HT-29 (cell line): ENCODE data around the gene PKD1L1. TPM values are rescaled to one million over a fixed set of nuclear protein-coding genes. Genes with fewer than 3 reads are reported as not detected.
"Not testable (repeated sequence)": the region's sequence is repeated elsewhere in the genome, so short reads cannot be mapped to it uniquely, and the experiment has no call there.

ENCODE experiments used
- DNase-seq: peaks from one replicate; pipeline ENCODE4 v3.0.0-alpha.2; 2015; ENCODE audit warnings: low spot score
- total RNA-seq: library from RNA; depleted of rRNA; stranded (reverse); fragments of >200 nt; shearing (Covaris generic); gene quantifications from 2 replicates; pipeline ENCODE4 v1.2.3, GENCODE V29; 2014; rRNA removed

Gene PKD1L1
- not detected in 2 replicates for total RNA-seq

GRCh38 chr7:47948141-47948790 is at the start of gene PKD1L1:
TSS of gene PKD1L1 (minus strand) at chr7:47948466. CDS start at chr7:47948440, 26 bp downstream.
- DNase-seq = no peak

GRCh38 chr7:47992446-47992845 is 44.2 kb upstream of the PKD1L1 start:
- no peak for DNase-seq

GRCh38 chr7:47991741-47992311 is 43.6 kb upstream of the PKD1L1 start:
- DNase-seq = peak; percentile 74

GRCh38 chr7:47991270-47991669 is 43.0 kb upstream of the PKD1L1 start:
- DNase-seq = no peak

- DNase-seq = no peak
Observed at GRCh38 chr7:47990592-47990991, 42.3 kb upstream of the PKD1L1 start.

GRCh38 chr7:47989607-47990400 is 41.5 kb upstream of the PKD1L1 start:
- not testable (repeated sequence) for DNase-seq

GRCh38 chr7:47988496-47989386 is 40.5 kb upstream of the PKD1L1 start:
- DNase-seq = peak; percentile 41

GRCh38 chr7:47982610-47983009 is 34.3 kb upstream of the PKD1L1 start:
- DNase-seq = no peak

GRCh38 chr7:47980648-47981047 is 32.4 kb upstream of the PKD1L1 start:
- DNase-seq = not testable (repeated sequence)

- DNase-seq = no peak
Observed at GRCh38 chr7:47979832-47980181, 31.5 kb upstream of the PKD1L1 start.

- DNase-seq = peak; percentile 92
Observed at GRCh38 chr7:47979145-47979831, 31.0 kb upstream of the PKD1L1 start, which contains the start of gene HUS1. TSS of gene HUS1 (minus strand) at chr7:47979615. CDS start at chr7:47979519, 96 bp downstream.

- DNase-seq = no peak
Observed at GRCh38 chr7:47978790-47979144, 30.5 kb upstream of the PKD1L1 start.

GRCh38 chr7:47973739-47974138 is 25.5 kb upstream of the PKD1L1 start:
- no peak for DNase-seq

- DNase-seq = no peak
Observed at GRCh38 chr7:47970761-47971160, 22.5 kb upstream of the PKD1L1 start.

GRCh38 chr7:47968847-47969774 is 20.8 kb upstream of the PKD1L1 start:
- DNase-seq = peak; percentile 80

- no peak for DNase-seq
Observed at GRCh38 chr7:47967708-47968107, 19.4 kb upstream of the PKD1L1 start.

GRCh38 chr7:47967123-47967522 is 18.9 kb upstream of the PKD1L1 start:
- no peak for DNase-seq

- no peak for DNase-seq
Observed at GRCh38 chr7:47965456-47965855, 17.2 kb upstream of the PKD1L1 start.

- DNase-seq = no peak
Observed at GRCh38 chr7:47962262-47962661, 14.0 kb upstream of the PKD1L1 start.

GRCh38 chr7:47957156-47957555 is 8.9 kb upstream of the PKD1L1 start:
- no peak for DNase-seq
